WTC11 (cell line): ENCODE measurements around the gene SIT1. TPM values are rescaled to one million over a fixed set of nuclear protein-coding genes. Genes with fewer than 3 reads are reported as not detected.

Experiments used
- ATAC-seq: fragments of 200-7000 bp; cut with Tn5 transposase; 2 replicates; pipeline ENCODE4 v1.10.0; 2021; ENCODE audit warnings: mild to moderate bottlenecking, moderate library complexity
- CTCF ChIA-PET: fragments of 300-600 bp; sonication (Branson Sonifier 250); formaldehyde crosslinking; loops from one replicate; lab custom pipeline; 2021; ENCODE audit warnings: antibody characterized with exemption; lab: Charles Lee
- POLR2A ChIA-PET: fragments of 350-600 bp; sonication (Branson Sonifier 250); formaldehyde crosslinking; loops from one replicate; lab custom pipeline; 2021; ENCODE audit warnings: antibody characterized with exemption; lab: Charles Lee
- DNase-seq: peaks from one replicate; pipeline ENCODE4 v3.0.0; 2021; ENCODE audit warnings: low spot score
- H3K27ac Mint-ChIP-seq: 2 replicates; pipeline ENCODE4 v1.8.0; 2021; ENCODE audit warnings: mixed read lengths
- H3K27me3 Mint-ChIP-seq: 2 replicates; pipeline ENCODE4 v1.8.0; 2021; ENCODE audit warnings: low read depth, mild to moderate bottlenecking, moderate library complexity, mixed read lengths
- H3K36me3 Mint-ChIP-seq: 2 replicates; pipeline ENCODE4 v1.8.0; 2021; ENCODE audit warnings: mixed read lengths
- H3K4me1 Mint-ChIP-seq: 2 replicates; pipeline ENCODE4 v1.8.0; 2022; ENCODE audit warnings: mixed read lengths
- H3K4me3 Mint-ChIP-seq: 2 replicates; pipeline ENCODE4 v1.8.0; 2021; ENCODE audit warnings: mild to moderate bottlenecking, moderate library complexity, mixed read lengths
- H3K9me3 Mint-ChIP-seq: 2 replicates; pipeline ENCODE4 v1.8.0; 2021; ENCODE audit warnings: mixed read lengths
- AR ChIP-seq: fragments of 250-450 bp; sonication (Bioruptor Pico); IDR thresholded peaks from 2 replicates; pipeline ENCODE4 v1.9.0; 2021; ENCODE audit warnings: mild to moderate bottlenecking
- ARID4B ChIP-seq: sonication (generic); formaldehyde crosslinking; IDR thresholded peaks from 2 replicates; pipeline ENCODE4 v1.8.0; 2023; ENCODE audit warnings: missing genetic modification reagents, mild to moderate bottlenecking, borderline replicate concordance
- E2F5 ChIP-seq: sonication (generic); formaldehyde crosslinking; IDR thresholded peaks from 2 replicates; pipeline ENCODE4 v1.8.1; 2022; ENCODE audit warnings: mild to moderate bottlenecking, moderate library complexity, missing genetic modification reagents
- HMGXB4 ChIP-seq: sonication (generic); formaldehyde crosslinking; IDR thresholded peaks from 2 replicates; pipeline ENCODE4 v1.8.1; 2023; ENCODE audit warnings: mild to moderate bottlenecking, moderate library complexity, missing genetic modification reagents
- JUN ChIP-seq: sonication (generic); formaldehyde crosslinking; IDR thresholded peaks from 2 replicates; pipeline ENCODE4 v1.8.0; 2023; ENCODE audit warnings: mild to moderate bottlenecking, missing genetic modification reagents
- KAT7 ChIP-seq: sonication (generic); formaldehyde crosslinking; IDR thresholded peaks from 2 replicates; pipeline ENCODE4 v1.8.1; 2023; ENCODE audit warnings: missing genetic modification reagents, mild to moderate bottlenecking, borderline replicate concordance
- MYBL2 ChIP-seq: sonication (generic); formaldehyde crosslinking; IDR thresholded peaks from 2 replicates; pipeline ENCODE4 v1.8.1; 2023; ENCODE audit warnings: mild to moderate bottlenecking, moderate library complexity, missing genetic modification reagents
- NR1H2 ChIP-seq: sonication (generic); formaldehyde crosslinking; IDR thresholded peaks from 2 replicates; pipeline ENCODE4 v1.9.0; 2021; ENCODE audit warnings: mild to moderate bottlenecking, moderate library complexity, missing genetic modification reagents
- OVOL2 ChIP-seq: fragments of 250-450 bp; sonication (Bioruptor Pico); IDR thresholded peaks from 2 replicates; pipeline ENCODE4 v1.9.0; 2021; ENCODE audit warnings: mild to moderate bottlenecking, borderline replicate concordance
- SOX15 ChIP-seq: fragments of 250-450 bp; sonication (Bioruptor Pico); IDR thresholded peaks from 2 replicates; pipeline ENCODE4 v1.9.0; 2021; ENCODE audit warnings: mild to moderate bottlenecking
- ZNF232 ChIP-seq: sonication (generic); formaldehyde crosslinking; IDR thresholded peaks from 2 replicates; pipeline ENCODE4 v1.8.0; 2022; ENCODE audit warnings: mild to moderate bottlenecking, missing genetic modification reagents
- ZNF396 ChIP-seq: fragments of 250-450 bp; sonication (Bioruptor Pico); IDR thresholded peaks from 2 replicates; pipeline ENCODE4 v1.8.0; 2021; ENCODE audit warnings: mild to moderate bottlenecking, moderate library complexity, borderline replicate concordance
- ZNF512 ChIP-seq: sonication (generic); formaldehyde crosslinking; IDR thresholded peaks from 2 replicates; pipeline ENCODE4 v1.8.1; 2022; ENCODE audit warnings: missing genetic modification reagents, borderline replicate concordance
- total RNA-seq: library from RNA; stranded (reverse); gene quantifications from 3 replicates; pipeline ENCODE4 v1.2.3, GENCODE V29; 2021

SIT1 gene
- total RNA-seq, 1 experiment from 2014 or later, result 4.1 TPM

- H3K4me3 Mint-ChIP-seq, result no peak overlapping the region
These were observed 41.5 kb downstream of the SIT1 start for GRCh38 chr9:35609001-35609819.

More at GRCh38 chr9:35609001-35609819, 41.5 kb downstream of the SIT1 start:
- ChIA-PET POLR2A (no interaction called here), CTCF (interaction anchor here (1.2 to 2.6 kb wide), 5 partner anchors 8 to 119 kb away, joined by 3 to 13 read pairs (median 3); partner anchors contain the start of gene RUSC2)
- H3K27me3 Mint-ChIP-seq, result peaks cover 15% of the 10 kb centered on the region
- H3K4me1 Mint-ChIP-seq, result peaks cover 5% of the 10 kb centered on the region; the same call in 1 of the 2 replicates
- H3K36me3 Mint-ChIP-seq, result no peaks in the 10 kb centered on the region
- no peak for ATAC-seq
- H3K9me3 Mint-ChIP-seq, result no peaks in the 10 kb centered on the region
- no peak overlapping the region for H3K27ac Mint-ChIP-seq
- no peak for DNase-seq
- TF ChIP-seq HMGXB4 (CRISPR knock-in tag) (no peak), OVOL2 (CRISPR knock-in tag) (no peak), KAT7 (CRISPR knock-in tag) (no peak), AR (CRISPR knock-in tag) (no peak), SOX15 (CRISPR knock-in tag) (no peak), ZNF512 (no peak), NR1H2 (no peak), ZNF396 (CRISPR knock-in tag) (no peak), ARID4B (no peak), ZNF232 (CRISPR knock-in tag) (no peak), JUN (CRISPR knock-in tag) (no peak), E2F5 (CRISPR knock-in tag) (no peak), MYBL2 (CRISPR knock-in tag) (no peak)
